ENCODE results near the gene LTC4S.

LTC4S gene

DNA sequence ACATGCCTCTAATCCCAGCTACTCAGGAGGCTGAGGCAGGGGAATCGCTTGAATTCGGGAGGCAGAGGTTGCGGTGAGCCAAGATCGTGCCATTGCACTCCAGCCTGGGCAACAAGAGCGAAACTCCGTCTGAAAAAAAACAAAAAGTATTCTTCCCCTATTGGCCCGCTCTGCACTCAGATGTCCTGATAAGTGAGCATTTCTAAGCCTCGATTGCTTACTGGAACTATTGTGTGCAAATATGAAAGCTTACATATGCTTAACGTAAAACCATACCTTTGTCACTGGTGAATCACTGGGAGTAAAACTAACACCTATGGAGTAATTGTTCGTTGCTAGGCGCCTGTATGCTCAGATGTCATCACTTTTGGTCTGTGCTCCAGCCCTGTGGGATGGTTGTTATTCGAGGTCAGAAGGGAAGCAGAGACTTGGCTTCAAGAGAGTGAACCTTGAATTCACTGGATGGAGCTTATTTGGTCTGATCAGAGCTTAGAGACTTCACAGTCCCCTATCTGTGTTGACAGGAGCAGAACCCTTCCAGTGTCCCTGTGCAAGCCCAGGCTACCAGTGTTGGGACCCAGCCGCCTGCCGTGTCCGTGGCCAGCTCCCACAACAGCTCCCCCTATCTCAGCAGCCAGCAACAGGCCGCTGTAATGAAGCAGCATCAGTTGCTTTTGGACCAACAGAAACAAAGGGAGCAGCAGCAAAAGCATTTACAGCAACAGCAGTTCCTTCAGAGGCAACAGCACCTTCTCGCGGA, 25.3 kb upstream of the LTC4S start:
- no peak overlapping the region for H3K4me2 ChIP-seq
- H3K79me2 ChIP-seq (ENCODE audit: insufficient read depth, low read depth) = no peaks in the 10 kb centered on the region
- no peak overlapping the region for H3K9ac ChIP-seq
- no peaks in the 10 kb centered on the region for H4K20me1 ChIP-seq (ENCODE audit: insufficient read depth)
- no peaks in the 10 kb centered on the region for H3K4me1 ChIP-seq (ENCODE audit: low read depth, poor library complexity, severe bottlenecking)
- no peaks in the 10 kb centered on the region for H3K36me3 ChIP-seq (ENCODE audit: insufficient read depth)
- H3K27me3 ChIP-seq (ENCODE audit: insufficient read depth, low read depth) = no peaks in the 10 kb centered on the region
- TF ChIP-seq, protein P1, sequence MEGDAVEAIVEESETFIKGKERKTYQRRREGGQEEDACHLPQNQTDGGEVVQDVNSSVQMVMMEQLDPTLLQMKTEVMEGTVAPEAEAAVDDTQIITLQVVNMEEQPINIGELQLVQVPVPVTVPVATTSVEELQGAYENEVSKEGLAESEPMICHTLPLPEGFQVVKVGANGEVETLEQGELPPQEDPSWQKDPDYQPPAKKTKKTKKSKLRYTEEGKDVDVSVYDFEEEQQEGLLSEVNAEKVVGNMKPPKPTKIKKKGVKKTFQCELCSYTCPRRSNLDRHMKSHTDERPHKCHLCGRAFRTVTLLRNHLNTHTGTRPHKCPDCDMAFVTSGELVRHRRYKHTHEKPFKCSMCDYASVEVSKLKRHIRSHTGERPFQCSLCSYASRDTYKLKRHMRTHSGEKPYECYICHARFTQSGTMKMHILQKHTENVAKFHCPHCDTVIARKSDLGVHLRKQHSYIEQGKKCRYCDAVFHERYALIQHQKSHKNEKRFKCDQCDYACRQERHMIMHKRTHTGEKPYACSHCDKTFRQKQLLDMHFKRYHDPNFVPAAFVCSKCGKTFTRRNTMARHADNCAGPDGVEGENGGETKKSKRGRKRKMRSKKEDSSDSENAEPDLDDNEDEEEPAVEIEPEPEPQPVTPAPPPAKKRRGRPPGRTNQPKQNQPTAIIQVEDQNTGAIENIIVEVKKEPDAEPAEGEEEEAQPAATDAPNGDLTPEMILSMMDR (conservative IDR thresholded peaks at IDR 0.05; ENCODE audit: low read depth, low read length) = no peak
- no peak overlapping the region for H2AFZ ChIP-seq (ENCODE audit: low read depth)
- H3K4me3 ChIP-seq (IDR thresholded peaks at IDR 0.05; ENCODE audit: insufficient read depth, low read depth, low read length) = no peak overlapping the region
- H3K27ac ChIP-seq = no peak overlapping the region

DNA sequence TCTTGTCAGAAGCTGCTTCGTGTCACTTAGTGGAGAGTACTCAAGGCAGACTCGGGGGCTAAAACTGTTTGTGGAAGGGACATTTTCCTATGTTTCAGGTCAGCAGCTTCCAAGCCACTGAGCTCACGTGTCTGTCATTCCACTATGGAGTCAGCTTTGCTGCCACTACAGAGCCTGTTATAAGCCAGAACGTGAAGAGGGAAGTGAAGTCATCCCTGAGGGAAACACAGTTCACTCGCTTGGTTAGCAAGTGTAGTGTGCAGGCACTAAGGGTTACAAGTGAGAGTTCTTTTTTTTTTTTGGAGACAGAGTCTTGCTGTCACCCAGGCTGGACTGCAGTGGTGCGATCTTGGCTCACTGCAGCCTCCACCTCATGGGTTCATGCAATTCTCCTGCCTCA, 24.5 kb upstream of the LTC4S start:
- Histone ChIP-seq H3K9ac (no peak overlapping the region), H3K36me3 (ENCODE audit: insufficient read depth) (no peaks in the 10 kb centered on the region), H2AFZ (ENCODE audit: low read depth) (no peak overlapping the region)

DNA sequence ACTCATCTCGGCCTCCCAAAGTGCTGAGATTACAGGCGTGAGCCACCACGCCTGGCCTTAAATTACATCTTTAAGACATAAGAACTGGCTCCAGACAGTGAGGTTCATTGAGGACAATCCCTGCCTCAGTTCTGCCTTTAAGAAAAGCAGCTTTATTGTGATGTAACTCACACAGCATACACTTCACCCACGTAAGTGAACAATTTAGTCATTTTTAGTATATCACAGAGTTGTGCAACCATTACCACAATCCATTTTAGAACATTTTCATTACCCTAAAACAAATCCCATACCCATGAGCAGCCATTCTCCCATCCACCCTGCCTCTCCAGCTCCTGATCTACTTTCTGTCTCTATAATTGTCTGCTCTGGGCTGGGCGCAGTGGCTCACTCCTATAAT, 24.0 kb upstream of the LTC4S start:
- Histone ChIP-seq H2AFZ (ENCODE audit: low read depth) (no peak overlapping the region), H4K20me1 (ENCODE audit: insufficient read depth) (no peaks in the 10 kb centered on the region), H3K27ac (no peak overlapping the region), H3K9ac (no peak overlapping the region), H3K36me3 (ENCODE audit: insufficient read depth) (no peaks in the 10 kb centered on the region), H3K4me3 (IDR thresholded peaks at IDR 0.05; ENCODE audit: insufficient read depth, low read depth, low read length) (no peak overlapping the region), H3K79me2 (ENCODE audit: insufficient read depth, low read depth) (no peaks in the 10 kb centered on the region), H3K4me2 (no peak overlapping the region), H3K27me3 (ENCODE audit: insufficient read depth, low read depth) (no peaks in the 10 kb centered on the region), H3K4me1 (ENCODE audit: low read depth, poor library complexity, severe bottlenecking) (no peaks in the 10 kb centered on the region)
- TF ChIP-seq, protein P1 (conservative IDR thresholded peaks at IDR 0.05; ENCODE audit: low read depth, low read length) = no peak

More for the DNA sequence above, 24.5 kb upstream of the LTC4S start:
- TF ChIP-seq, protein P1 (conservative IDR thresholded peaks at IDR 0.05; ENCODE audit: low read depth, low read length) = no peak
- no peaks in the 10 kb centered on the region for H4K20me1 ChIP-seq (ENCODE audit: insufficient read depth)
- H3K79me2 ChIP-seq (ENCODE audit: insufficient read depth, low read depth) = no peaks in the 10 kb centered on the region
- no peaks in the 10 kb centered on the region for H3K27me3 ChIP-seq (ENCODE audit: insufficient read depth, low read depth)
- no peak overlapping the region for H3K27ac ChIP-seq
- H3K4me3 ChIP-seq (IDR thresholded peaks at IDR 0.05; ENCODE audit: insufficient read depth, low read depth, low read length) = no peak overlapping the region
- no peak overlapping the region for H3K4me2 ChIP-seq
- no peaks in the 10 kb centered on the region for H3K4me1 ChIP-seq (ENCODE audit: low read depth, poor library complexity, severe bottlenecking)

DNA sequence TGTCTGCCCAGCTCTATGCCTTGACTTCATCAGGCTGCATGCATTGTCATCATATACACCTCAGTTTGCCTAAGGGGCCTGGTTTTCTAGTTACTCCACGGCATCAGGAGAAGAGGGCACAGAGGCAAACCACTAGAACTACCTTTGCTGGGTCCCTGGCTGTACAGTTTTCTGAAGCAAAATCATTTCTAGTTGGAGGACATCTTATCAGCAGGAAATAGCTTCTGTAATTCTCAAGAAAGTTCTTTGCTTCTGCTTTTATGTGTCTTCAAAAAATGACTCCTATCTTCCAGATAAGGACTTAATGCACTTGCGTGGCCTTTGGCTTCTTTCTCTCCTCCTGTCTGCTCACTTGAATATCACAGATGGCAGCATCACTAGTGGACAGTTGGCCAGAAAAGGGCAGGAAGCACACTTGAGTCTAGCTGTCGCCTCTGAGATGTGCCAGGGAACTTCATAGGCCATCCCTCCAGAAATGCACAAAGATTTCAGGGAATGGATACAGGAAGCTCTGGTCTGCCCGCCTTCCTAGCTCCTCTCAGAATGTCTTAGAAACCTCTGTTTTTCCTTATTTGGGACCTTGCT, 22.4 kb upstream of the LTC4S start:
- Histone ChIP-seq H3K36me3 (ENCODE audit: insufficient read depth) (no peaks in the 10 kb centered on the region), H3K4me1 (ENCODE audit: low read depth, poor library complexity, severe bottlenecking) (no peaks in the 10 kb centered on the region), H3K4me2 (no peak overlapping the region), H4K20me1 (ENCODE audit: insufficient read depth) (no peaks in the 10 kb centered on the region), H3K27me3 (ENCODE audit: insufficient read depth, low read depth) (no peaks in the 10 kb centered on the region), H3K79me2 (ENCODE audit: insufficient read depth, low read depth) (no peaks in the 10 kb centered on the region), H2AFZ (ENCODE audit: low read depth) (no peak overlapping the region), H3K27ac (no peak overlapping the region), H3K9ac (no peak overlapping the region), H3K4me3 (IDR thresholded peaks at IDR 0.05; ENCODE audit: insufficient read depth, low read depth, low read length) (no peak overlapping the region)
- TF ChIP-seq, protein P1 (conservative IDR thresholded peaks at IDR 0.05; ENCODE audit: low read depth, low read length) = no peak
